K562 (cell line): ENCODE data around the gene TESK2. TPM values are rescaled to one million over a fixed set of nuclear protein-coding genes. Genes with fewer than 3 reads are reported as not detected.

ENCODE experiments used
- ATF7 ChIP-seq: fragments of 450-650 bp; IDR thresholded peaks from 2 replicates; pipeline ENCODE4 v1.7.1; 2014; ENCODE audit warnings: mild to moderate bottlenecking, moderate library complexity
- CTCFL ChIP-seq: IDR thresholded peaks from 2 replicates; pipeline ENCODE4 v1.6.1; 2011; ENCODE audit warnings: borderline replicate concordance, low read depth, mild to moderate bottlenecking, moderate library complexity, low read length; ENCODE audit not compliant: insufficient read depth, poor library complexity, severe bottlenecking
- ELF2 ChIP-seq: fragments of 250-450 bp; sonication (Bioruptor Pico); IDR thresholded peaks from 2 replicates; pipeline ENCODE4 v1.5.0; 2021; ENCODE audit warnings: mild to moderate bottlenecking
- FOXM1 ChIP-seq, 2 experiments: fragments of 450-650 bp in 1 of 2; sonication (generic) in 1 of 2; formaldehyde crosslinking in 1 of 2; IDR thresholded peaks; 2 replicates each; pipeline versions ENCODE4 v1.6.1 to v1.9.0; 2017 to 2022; ENCODE audit warnings: low read depth in 2 of 2, mild to moderate bottlenecking in 2 of 2, missing genetic modification reagents in 1 of 2, moderate library complexity in 1 of 2
- ID3 ChIP-seq, 2 experiments: fragments of 250-450 bp in 1 of 2; fragments of 450-650 bp in 1 of 2; sonication (Bioruptor Pico) in 1 of 2; IDR thresholded peaks; 2 replicates each; pipeline versions ENCODE4 v1.6.1 to v1.8.0; 2016 to 2021; ENCODE audit warnings: mild to moderate bottlenecking in 2 of 2, moderate library complexity in 2 of 2, missing compliant biosample characterization in 1 of 2, missing genetic modification characterization in 1 of 2
- KLF13 ChIP-seq: fragments of 450-650 bp; IDR thresholded peaks from 2 replicates; pipeline ENCODE4 v1.6.1; 2016; ENCODE audit warnings: missing genetic modification characterization, low read depth, mild to moderate bottlenecking, missing compliant biosample characterization, moderate library complexity, borderline replicate concordance
- NONO ChIP-seq, 2 experiments: fragments of 200-400 bp in 1 of 2; fragments of 450-650 bp in 1 of 2; formaldehyde crosslinking in 1 of 2; IDR thresholded peaks; 2 replicates each; pipeline ENCODE4 v1.6.1; 2017; ENCODE audit warnings: low read depth in 2 of 2, mild to moderate bottlenecking in 2 of 2, moderate library complexity in 2 of 2, low read length in 1 of 2
- PML ChIP-seq: IDR thresholded peaks from 2 replicates; pipeline ENCODE4 v1.6.1; 2012; ENCODE audit warnings: low read length, inconsistent platforms
- POLR2B ChIP-seq: fragments of 450-650 bp; IDR thresholded peaks from 2 replicates; pipeline ENCODE4 v1.6.1; 2018; ENCODE audit warnings: low read depth; ENCODE audit not compliant: partially characterized antibody
- POU5F1 ChIP-seq: fragments of 150-350 bp; IDR thresholded peaks from 2 replicates; pipeline ENCODE4 v1.6.1; 2014; ENCODE audit warnings: borderline replicate concordance, low read length, low read depth, mild to moderate bottlenecking; ENCODE audit not compliant: partially characterized antibody
- RCOR1 ChIP-seq, 2 experiments: IDR thresholded peaks; 2 replicates each; pipeline ENCODE4 v1.6.1; 2012; ENCODE audit warnings: low read depth in 2 of 2, low read length in 2 of 2, borderline replicate concordance in 1 of 2, improper control_type of control experiment in 1 of 2
- SETDB1 ChIP-seq: IDR thresholded peaks from one replicate; pipeline ENCODE4 v1.6.1; 2012; ENCODE audit warnings: low read length, control low read depth, inconsistent platforms
- SOX6 ChIP-seq: fragments of 450-650 bp; IDR thresholded peaks from 2 replicates; pipeline ENCODE4 v1.6.1; 2014; ENCODE audit warnings: mild to moderate bottlenecking
- polyA plus RNA-seq, 8 experiments: library from polyadenylated mRNA; depleted of rRNA in 4 of 8; stranded (reverse) in 5 of 8; unstranded in 3 of 8; fragments of >200 nt; fragmentation: Nextera tagmentation in 2 of 8; fragmentation: Illumina TruSeq in 1 of 8; extraction: Ambion mirVana in 2 of 8; extraction: Trizol in 1 of 8; gene quantifications; 2 replicates each; pipeline versions ENCODE4 v1.2.1 to v1.2.3, GENCODE V29; 2011 to 2014; ENCODE audit warnings: inconsistent platforms in 1 of 8, missing spikeins in 1 of 8
- total RNA-seq, 7 experiments: library from RNA; depleted of rRNA in 6 of 7; stranded (reverse); fragments of >200 nt in 6 of 7; fragmentation: Illumina TruSeq in 2 of 7; extraction: Trizol in 2 of 7; gene quantifications; 2 replicates each; pipeline versions ENCODE4 v1.2.1 to v1.2.3, GENCODE V29; 2011 to 2021; ENCODE audit warnings: low replicate concordance in 1 of 7
- TF ChIP-seq, protein P1 (sequence below): fragments of 450-650 bp; IDR thresholded peaks from 2 replicates; pipeline ENCODE4 v1.6.1; 2016; ENCODE audit warnings: low read depth

TESK2 gene
- total and polyA plus RNA-seq, 9 of the 15 experiments (the other 6 are each of a cell fraction or from before 2014, with no cell fraction given): 1.6 to 5.3 (median 3.7) TPM

DNA sequence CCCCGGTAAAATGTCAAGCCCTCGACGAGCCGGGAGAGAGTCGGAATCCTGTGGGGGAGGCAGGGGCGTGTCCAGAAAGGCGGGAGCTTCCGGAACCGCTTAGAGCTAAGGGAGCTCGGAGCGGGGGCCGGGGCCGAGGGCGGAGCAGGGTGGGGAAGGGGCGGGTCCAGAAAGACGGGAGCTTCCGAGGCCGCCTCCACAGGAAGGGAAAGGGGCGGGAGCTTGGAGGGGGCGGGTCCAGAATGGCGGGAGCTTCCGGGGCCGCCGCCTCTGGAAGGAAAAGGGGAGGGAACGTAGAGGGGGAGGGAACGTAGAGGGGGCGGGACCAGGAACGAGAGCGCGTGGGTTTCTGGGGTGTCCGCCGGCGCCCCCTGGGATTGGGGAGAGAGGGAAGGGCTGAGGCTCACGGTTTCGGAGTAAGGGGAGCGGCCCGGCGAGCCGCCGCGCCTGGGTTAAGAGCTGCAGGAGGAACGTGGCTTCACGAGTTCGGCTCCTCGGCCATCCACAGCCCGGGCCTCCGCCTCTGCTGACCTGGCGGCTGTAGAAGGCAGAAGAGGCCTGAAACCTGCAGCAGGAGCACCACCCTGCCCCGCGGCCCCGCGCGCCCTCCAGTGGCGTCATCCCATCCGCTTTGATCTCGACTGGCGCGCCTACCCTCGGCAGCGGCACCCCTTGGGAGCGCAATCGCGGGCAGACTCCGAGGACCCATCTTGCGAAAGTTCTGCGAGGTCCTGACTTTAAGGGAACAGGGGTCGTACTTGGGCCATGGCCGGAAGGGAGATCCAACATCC, 187.2 kb downstream of the TESK2 start (continued):
- TF ChIP-seq KLF13 (tag) (peak; percentile 85), PML (0 out of 2 replicates have a peak, but pooled peaks have one; percentile 39), SOX6 (peak; percentile 74), ATF7 (peak; percentile 91), CTCFL (peak; percentile 75), ID3 (CRISPR knock-in tag; IDR thresholded peaks at IDR 0.05) (no peak), ID3 (tag; IDR thresholded peaks at IDR 0.05) (peak; percentile 72), NONO (IDR thresholded peaks at IDR 0.05; ENCODE audit: low read depth in 2 of 2, low read length in 1 of 2) (peak; percentile 73 to 80; a peak in 3 of 4 replicates), POU5F1 (peak; percentile 44), RCOR1 (IDR thresholded peaks at IDR 0.05; ENCODE audit: borderline replicate concordance in 1 of 2, low read depth in 2 of 2, low read length in 2 of 2) (peak in 1 of 2 experiments; percentile 22; a peak in 1 of 4 replicates), POLR2B (peak; percentile 74), FOXM1 (IDR thresholded peaks at IDR 0.05; ENCODE audit: low read depth) (no peak), FOXM1 (CRISPR knock-in tag; IDR thresholded peaks at IDR 0.05; ENCODE audit: low read depth) (no peak; the same call in none of the 2 replicates), ELF2 (CRISPR knock-in tag) (0 out of 2 replicates have a peak, but pooled peaks have one; percentile 56), SETDB1 (peak; percentile 63)
- TF ChIP-seq, protein P1, sequence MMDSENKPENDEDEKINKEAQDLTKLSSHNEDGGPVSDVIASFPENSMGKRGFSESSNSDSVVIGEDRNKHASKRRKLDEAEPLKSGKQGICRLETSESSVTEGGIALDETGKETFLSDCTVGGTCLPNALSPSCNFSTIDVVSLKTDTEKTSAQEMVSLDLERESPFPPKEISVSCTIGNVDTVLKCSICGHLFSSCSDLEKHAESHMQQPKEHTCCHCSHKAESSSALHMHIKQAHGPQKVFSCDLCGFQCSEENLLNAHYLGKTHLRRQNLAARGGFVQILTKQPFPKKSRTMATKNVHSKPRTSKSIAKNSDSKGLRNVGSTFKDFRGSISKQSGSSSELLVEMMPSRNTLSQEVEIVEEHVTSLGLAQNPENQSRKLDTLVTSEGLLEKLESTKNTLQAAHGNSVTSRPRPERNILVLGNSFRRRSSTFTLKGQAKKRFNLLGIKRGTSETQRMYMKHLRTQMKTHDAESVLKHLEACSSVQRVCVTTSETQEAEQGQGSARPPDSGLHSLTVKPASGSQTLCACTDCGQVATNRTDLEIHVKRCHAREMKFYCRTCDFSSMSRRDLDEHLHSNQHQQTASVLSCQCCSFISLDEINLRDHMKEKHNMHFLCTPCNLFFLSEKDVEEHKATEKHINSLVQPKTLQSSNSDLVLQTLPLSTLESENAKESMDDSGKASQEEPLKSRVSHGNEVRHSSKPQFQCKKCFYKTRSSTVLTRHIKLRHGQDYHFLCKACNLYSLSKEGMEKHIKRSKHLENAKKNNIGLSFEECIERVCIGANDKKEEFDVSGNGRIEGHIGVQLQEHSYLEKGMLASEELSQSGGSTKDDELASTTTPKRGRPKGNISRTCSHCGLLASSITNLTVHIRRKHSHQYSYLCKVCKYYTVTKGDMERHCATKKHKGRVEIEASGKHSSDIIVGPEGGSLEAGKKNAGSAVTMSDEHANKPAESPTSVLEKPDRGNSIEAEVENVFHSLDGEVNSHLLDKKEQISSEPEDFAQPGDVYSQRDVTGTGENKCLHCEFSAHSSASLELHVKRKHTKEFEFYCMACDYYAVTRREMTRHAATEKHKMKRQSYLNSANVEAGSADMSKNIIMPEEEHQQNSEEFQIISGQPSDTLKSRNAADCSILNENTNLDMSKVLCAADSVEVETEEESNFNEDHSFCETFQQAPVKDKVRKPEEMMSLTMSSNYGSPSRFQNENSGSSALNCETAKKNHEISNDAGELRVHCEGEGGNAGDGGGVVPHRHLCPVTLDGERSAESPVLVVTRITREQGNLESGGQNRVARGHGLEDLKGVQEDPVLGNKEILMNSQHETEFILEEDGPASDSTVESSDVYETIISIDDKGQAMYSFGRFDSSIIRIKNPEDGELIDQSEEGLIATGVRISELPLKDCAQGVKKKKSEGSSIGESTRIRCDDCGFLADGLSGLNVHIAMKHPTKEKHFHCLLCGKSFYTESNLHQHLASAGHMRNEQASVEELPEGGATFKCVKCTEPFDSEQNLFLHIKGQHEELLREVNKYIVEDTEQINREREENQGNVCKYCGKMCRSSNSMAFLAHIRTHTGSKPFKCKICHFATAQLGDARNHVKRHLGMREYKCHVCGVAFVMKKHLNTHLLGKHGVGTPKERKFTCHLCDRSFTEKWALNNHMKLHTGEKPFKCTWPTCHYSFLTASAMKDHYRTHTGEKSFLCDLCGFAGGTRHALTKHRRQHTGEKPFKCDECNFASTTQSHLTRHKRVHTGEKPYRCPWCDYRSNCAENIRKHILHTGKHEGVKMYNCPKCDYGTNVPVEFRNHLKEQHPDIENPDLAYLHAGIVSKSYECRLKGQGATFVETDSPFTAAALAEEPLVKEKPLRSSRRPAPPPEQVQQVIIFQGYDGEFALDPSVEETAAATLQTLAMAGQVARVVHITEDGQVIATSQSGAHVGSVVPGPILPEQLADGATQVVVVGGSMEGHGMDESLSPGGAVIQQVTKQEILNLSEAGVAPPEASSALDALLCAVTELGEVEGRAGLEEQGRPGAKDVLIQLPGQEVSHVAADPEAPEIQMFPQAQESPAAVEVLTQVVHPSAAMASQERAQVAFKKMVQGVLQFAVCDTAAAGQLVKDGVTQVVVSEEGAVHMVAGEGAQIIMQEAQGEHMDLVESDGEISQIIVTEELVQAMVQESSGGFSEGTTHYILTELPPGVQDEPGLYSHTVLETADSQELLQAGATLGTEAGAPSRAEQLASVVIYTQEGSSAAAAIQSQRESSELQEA: peak; percentile 29; the same call in 1 of the 2 replicates
